H4 (cell line): ENCODE results near the gene NDST1. TPM values are rescaled to one million over a fixed set of nuclear protein-coding genes. Genes with fewer than 3 reads are reported as not detected.

Experiments
- DNase-seq: peaks from one replicate; pipeline ENCODE4 v3.0.0-alpha.2; 2015; ENCODE audit warnings: low spot score
- total RNA-seq: library from RNA; depleted of rRNA; stranded (reverse); fragments of >200 nt; shearing (Covaris generic); gene quantifications from 2 replicates; pipeline ENCODE4 v1.2.3, GENCODE V29; 2014

The NDST1 gene
- total RNA-seq, 1 experiment from 2014 or later: 26.6 TPM

DNA sequence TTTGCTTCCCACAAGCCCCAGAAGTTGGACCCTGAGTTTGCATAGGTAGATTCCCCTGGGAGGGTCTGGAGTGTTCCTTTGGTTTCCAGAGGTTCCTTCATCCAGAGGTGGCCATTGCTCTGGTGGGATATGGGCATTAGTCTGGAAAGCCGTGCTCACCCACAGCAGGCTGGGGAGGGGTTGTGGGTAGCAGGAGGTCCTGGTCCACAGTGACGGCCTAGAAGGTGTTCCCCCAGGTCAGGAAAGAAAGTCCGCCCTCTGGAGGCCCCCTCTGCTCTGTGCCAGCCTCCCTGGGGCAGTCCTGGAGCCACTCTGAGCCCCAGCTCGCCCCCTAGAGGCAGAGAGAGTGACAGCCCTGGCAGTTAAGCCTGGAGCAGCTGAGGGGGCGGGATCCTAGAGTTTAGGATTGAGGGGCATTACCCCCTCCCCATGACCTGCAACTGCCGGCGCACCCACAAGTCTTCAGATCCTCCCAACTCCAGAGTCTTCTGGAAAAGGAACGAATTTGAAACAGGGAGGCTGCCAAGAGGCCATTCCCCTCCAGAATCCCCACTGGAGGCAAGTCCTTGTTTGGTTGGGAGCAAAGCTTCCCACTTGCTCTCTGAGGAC is 36.8 kb downstream of the NDST1 start:
- peak; percentile 57 for DNase-seq

- DNase-seq: no peak
Observed at GRCh38 chr5:150545246-150545645, 37.3 kb downstream of the NDST1 start.

- no peak for DNase-seq
Observed at GRCh38 chr5:150548123-150548522, 40.2 kb downstream of the NDST1 start.

DNA sequence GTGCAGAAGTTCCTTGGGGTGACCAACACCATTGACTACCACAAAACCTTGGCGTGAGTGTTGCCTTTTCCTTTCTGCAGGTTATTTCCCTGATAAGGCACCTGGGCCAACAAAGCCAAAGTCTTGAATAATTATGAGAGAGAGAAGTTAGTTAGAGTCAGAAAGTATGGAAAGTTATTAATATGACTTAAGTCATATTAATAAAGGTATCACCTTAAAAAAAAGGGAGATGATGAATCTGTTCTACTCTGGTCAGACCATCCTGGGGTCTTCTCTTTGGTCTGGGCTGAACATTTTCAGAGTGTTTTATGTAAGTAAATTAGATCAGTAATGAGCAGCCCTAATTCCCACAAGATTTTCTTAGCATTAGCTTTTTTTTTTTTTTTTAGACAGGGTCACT is 41.8 kb downstream of the NDST1 start:
- DNase-seq: no peak

GRCh38 chr5:150550286-150550685 is 42.4 kb downstream of the NDST1 start:
- no peak for DNase-seq

DNA sequence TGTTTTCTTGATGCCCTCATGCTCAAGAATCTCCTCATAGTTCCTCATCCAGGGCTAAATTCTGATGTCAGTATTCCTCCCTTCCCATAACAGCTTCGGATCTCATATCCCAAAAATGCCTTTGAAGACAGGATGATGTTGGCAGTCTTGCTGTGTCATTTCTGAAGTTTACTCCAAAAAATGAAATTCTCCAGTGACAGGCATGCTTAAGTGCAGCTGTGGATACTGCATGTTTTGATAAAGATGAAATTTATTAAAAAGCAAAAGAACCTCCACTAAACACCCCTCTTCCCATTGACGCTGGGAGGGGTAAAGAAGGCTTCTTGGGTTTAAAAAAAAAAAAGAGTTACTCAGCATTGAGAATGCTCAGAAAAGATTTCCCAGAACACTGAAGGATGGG is 43.1 kb downstream of the NDST1 start:
- DNase-seq: no peak

GRCh38 chr5:150553402-150553801 is 45.5 kb downstream of the NDST1 start:
- DNase-seq: no peak

- DNase-seq: no peak
Observed at GRCh38 chr5:150553911-150554310, 46.0 kb downstream of the NDST1 start.

DNA sequence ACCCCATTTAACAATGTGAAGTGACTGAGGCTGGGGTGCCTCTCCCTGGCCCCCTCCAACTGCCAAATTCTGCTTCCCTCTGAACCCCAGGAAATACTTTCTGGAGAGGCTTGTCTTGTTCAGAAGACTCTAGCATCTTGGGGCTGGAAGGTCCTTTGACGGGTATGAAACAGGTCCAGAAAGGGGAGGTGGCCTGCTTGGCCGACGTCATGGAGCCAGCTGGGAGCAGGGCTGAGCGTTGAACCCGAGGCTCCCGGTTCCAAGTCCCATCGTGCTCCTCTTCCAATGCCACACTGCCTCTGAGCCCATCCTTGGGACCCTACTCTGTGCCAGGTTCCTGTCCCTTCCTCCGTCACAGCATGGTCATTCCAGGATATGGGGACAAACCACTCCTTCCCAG is 46.9 kb downstream of the NDST1 start:
- no peak for DNase-seq

DNA sequence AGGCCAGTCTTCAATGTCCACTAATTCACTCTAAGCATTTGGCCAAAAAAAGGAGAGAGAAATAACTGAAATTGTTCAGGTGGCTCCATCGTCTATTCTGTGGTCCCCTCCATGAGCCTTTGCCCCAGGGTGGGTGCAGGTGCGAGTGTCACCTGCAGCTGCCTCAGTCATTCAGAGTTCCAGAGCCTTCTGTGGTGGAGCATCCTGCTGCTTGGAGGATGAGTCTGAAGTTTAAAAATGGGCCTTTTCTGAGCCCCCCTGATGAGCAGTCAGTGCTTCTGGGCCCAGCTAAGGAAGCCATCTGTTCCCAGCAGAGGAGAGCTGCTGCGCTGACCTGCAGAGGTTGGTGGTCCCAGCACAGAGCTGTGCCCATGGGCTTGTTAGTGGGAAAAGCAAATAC is 48.2 kb downstream of the NDST1 start:
- DNase-seq: no peak

- no peak for DNase-seq
Observed at GRCh38 chr5:150556859-150557508, 49.1 kb downstream of the NDST1 start.

DNA sequence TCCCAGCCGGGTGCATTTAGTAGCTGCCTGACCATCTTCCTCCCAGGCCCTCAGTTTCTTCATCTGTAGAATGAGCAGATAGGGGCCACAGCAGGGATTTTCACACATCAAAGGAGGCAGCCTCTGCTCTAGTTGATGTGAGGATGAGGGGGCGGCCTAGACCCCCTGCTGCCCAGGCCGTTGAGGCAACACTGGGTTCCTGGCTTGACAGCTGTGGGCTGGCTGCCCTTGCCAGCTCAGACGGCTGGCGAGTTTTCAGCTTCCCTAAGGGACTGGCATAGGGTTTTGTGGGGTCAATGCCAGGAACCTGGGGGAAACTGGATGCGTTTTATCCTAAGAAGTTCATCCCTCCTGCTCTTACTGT is 49.6 kb downstream of the NDST1 start:
- no peak for DNase-seq

GRCh38 chr5:150558088-150558621 is 50.2 kb downstream of the NDST1 start:
- DNase-seq: no peak

DNA sequence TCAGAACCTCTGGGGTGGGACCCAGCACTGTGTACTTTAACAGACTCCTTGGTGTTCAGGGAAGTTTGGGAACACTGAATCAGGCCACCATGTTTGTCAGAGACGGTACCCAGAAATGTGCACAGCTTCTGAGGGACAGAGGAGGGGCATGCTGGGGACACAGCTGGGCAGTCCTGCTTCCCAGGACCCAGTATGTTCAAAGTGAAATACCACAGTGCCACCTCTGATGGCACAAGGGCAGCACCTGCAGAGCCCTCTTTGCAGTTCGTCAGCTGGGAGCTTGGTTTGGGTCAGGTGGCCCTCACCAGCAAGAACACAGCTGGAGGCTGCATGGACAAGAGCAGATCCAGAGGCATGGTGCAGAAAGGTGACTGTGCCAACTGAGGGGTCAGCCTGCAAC is 51.2 kb downstream of the NDST1 start:
- no peak for DNase-seq

DNA sequence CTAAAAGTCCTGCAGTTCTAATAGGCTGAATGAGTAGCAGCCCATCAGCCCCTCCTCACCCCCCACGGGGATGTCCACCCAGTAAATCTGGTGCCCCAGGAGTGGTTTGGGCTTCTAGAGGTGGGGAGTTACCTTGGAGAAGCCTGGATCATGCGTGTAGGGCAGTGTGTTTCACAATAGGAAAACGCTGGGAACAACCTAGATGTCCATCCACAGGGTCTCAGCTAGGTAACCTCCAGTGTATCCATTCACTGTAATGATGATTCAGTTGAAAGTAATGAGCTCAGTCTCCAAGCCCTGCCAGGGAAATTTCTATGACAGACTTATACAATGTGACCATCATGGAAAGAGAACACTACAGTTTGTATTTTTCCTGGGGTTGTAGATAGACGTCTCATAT is 51.8 kb downstream of the NDST1 start:
- DNase-seq: no peak

DNA sequence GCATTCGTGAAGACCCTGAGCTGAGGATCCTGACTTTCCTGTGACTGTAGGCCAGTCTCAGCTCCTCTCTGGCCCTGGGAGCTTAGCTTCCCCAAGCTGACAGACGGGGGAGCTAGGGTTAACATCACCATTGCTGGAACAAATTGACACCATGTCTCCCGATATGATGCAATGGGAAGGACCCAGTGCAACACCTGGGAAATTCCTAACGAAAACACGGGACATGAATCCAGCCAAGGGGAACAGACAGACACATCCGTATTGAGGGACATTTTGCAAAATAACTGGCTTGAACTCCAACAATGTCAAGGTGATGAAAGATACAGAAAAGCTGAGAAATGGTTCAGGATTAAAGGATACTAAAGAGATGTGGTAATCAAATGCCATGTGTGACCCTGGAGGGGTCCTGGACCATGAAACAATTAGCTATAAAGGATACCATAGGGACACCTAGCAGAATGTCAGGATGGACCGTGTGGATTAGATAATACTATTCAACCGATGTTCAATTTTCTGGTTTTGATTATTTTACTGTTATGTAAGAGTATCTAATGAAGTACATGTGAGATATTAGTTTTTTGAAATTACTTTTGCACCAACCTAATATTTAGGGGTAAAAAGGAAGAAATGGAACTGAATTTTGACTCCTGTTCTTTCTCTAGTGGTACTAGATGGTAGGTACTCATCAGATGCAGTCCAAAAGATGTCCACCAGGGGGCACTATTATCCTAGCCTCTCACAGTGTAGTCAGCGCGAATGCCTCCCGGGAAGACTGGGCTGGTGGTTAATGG is 52.7 kb downstream of the NDST1 start:
- peak; percentile 66 for DNase-seq

DNA sequence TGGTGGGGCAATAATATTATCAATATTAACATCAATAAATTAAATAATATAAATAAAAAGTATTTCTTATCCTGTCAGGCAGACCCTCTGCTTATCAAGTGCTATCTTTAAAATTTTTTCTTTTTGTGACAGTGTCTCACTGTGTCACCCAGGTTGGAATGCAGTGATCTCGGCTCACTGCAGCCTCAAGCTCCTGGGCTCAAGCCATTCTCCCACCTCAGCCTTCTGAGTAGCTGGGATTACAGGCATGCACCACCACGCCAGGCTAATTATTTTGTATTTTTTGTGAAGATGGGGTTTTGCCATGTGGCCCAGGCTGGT is 53.2 kb downstream of the NDST1 start:
- no peak for DNase-seq

- DNase-seq: no peak
Observed at GRCh38 chr5:150561571-150562275, 53.8 kb downstream of the NDST1 start.

DNA sequence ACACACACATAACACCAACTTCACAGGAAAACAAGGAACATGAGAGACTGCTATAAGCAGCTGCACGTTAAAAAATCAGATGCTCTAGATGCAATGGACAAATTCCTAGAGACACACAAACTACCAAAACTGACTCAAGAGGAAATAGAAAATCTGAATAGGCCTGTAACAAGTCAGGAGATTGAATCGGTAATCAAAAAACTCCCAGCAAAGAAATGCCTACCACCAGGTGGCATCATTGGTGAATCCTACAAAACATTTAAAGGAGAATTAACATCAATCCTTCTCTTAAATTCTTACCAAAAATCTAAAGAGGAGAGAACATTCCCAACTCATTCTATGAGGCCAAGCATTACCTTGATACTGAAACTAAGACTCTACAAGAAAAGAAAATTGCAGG is 54.9 kb downstream of the NDST1 start:
- DNase-seq: peak; percentile 27

- DNase-seq: no peak
Observed at GRCh38 chr5:150565868-150566267, 57.9 kb downstream of the NDST1 start.

- DNase-seq: peak; percentile 64
Observed at GRCh38 chr5:150567031-150567717, 59.2 kb downstream of the NDST1 start.

- DNase-seq: no peak
Observed at GRCh38 chr5:150568663-150569062, 60.7 kb downstream of the NDST1 start.
